GM12878 (cell line): Measurements from ENCODE around the gene SGSH.

ENCODE experiments used
- BRCA1 ChIP-seq: IDR thresholded peaks from 2 replicates; pipeline ENCODE4 v1.6.1; 2011; ENCODE audit warnings: low read depth, low read length, improper control_type of control experiment
- NFYB ChIP-seq: IDR thresholded peaks from 2 replicates; pipeline ENCODE4 v1.6.1; 2011; ENCODE audit warnings: low read depth, mild to moderate bottlenecking, low read length, improper control_type of control experiment, moderate library complexity; ENCODE audit not compliant: insufficient read depth
- PAX8 ChIP-seq: fragments of 450-650 bp; IDR thresholded peaks from 2 replicates; pipeline ENCODE4 v1.6.1; 2017; ENCODE audit warnings: mild to moderate bottlenecking, moderate library complexity
- POLR2AphosphoS5 ChIP-seq: IDR thresholded peaks from 2 replicates; pipeline ENCODE4 v1.6.1; 2011; ENCODE audit warnings: mild to moderate bottlenecking, low read length, inconsistent platforms
- SIN3A ChIP-seq: IDR thresholded peaks from 2 replicates; pipeline ENCODE4 v1.6.1; 2012; ENCODE audit warnings: low read depth, low read length, improper control_type of control experiment
- TAF1 ChIP-seq: IDR thresholded peaks from 2 replicates; pipeline ENCODE4 v1.6.1; 2011; ENCODE audit warnings: mild to moderate bottlenecking, low read depth, low read length, borderline replicate concordance
- ZBED1 ChIP-seq: IDR thresholded peaks from 2 replicates; pipeline ENCODE4 v1.6.1; 2016; ENCODE audit warnings: borderline replicate concordance
- TF ChIP-seq, protein P1 (sequence below), 3 experiments: IDR thresholded peaks in 2 of 3; conservative IDR thresholded peaks in 1 of 3; 2 replicates each; pipeline ENCODE4 v1.5.1; 2011; ENCODE audit warnings: low read depth in 3 of 3, low read length in 3 of 3, mild to moderate bottlenecking in 3 of 3, control low read depth in 2 of 3, moderate library complexity in 2 of 3, inconsistent platforms in 1 of 3, mixed read lengths in 1 of 3; ENCODE audit not compliant: control insufficient read depth in 2 of 3, insufficient read depth in 1 of 3; ENCODE audit errors: extremely low read depth in 1 of 3

DNA sequence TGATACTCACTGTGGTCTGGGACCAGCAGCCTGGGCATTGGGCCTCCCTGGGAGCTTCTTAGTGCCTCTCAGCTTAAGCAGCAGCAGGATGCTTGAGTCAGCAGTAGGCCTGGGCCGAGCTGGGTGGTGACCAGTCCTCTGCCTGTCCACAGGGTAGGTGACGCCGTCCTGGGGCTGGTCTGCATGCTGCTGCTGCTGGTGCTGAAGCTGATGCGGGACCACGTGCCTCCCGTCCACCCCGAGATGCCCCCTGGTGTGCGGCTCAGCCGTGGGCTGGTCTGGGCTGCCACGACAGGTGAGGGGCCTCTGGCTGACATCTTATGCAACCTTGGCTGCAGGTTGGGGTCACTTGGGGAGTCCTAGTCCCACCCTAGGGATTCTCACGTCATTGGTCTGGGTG, 7.5 kb upstream of the SGSH start:
- TF ChIP-seq PAX8 (no peak), SIN3A (no peak), NFYB (no peak), BRCA1 (no peak), TAF1 (no peak), ZBED1 (no peak), POLR2AphosphoS5 (no peak)
- TF ChIP-seq, protein P1, sequence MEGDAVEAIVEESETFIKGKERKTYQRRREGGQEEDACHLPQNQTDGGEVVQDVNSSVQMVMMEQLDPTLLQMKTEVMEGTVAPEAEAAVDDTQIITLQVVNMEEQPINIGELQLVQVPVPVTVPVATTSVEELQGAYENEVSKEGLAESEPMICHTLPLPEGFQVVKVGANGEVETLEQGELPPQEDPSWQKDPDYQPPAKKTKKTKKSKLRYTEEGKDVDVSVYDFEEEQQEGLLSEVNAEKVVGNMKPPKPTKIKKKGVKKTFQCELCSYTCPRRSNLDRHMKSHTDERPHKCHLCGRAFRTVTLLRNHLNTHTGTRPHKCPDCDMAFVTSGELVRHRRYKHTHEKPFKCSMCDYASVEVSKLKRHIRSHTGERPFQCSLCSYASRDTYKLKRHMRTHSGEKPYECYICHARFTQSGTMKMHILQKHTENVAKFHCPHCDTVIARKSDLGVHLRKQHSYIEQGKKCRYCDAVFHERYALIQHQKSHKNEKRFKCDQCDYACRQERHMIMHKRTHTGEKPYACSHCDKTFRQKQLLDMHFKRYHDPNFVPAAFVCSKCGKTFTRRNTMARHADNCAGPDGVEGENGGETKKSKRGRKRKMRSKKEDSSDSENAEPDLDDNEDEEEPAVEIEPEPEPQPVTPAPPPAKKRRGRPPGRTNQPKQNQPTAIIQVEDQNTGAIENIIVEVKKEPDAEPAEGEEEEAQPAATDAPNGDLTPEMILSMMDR (IDR thresholded peaks at IDR 0.05 in 2 of 3, conservative IDR thresholded peaks at IDR 0.05 in 1 of 3; ENCODE audit: control insufficient read depth in 2 of 3, extremely low read depth in 1 of 3, insufficient read depth in 1 of 3, low read depth in 3 of 3, low read length in 3 of 3) = no peak
